Measurements from ENCODE around the gene SAMD5.
"Not testable (repeated sequence)": the region's sequence is repeated elsewhere in the genome, so short reads cannot be mapped to it uniquely, and the experiment has no call there.

SAMD5 gene

GRCh38 chr6:147530132-147531060 lies 21.9 kb downstream of the SAMD5 start:
- H3K9me3 ChIP-seq (ENCODE audit: control insufficient read depth, low read length) = no peaks in the 10 kb centered on the region
- H3K9ac ChIP-seq (ENCODE audit: low read length) = no peak overlapping the region
- no peaks in the 10 kb centered on the region for H3K27me3 ChIP-seq (replicated peaks; ENCODE audit: control insufficient read depth, insufficient read depth, low read length)
- peak; percentile 43 for DNase-seq (ENCODE audit: low read depth)
- H3K4me3 ChIP-seq (ENCODE audit: low read length) = no peak overlapping the region
- H3K36me3 ChIP-seq (ENCODE audit: control insufficient read depth, insufficient read depth, low read length, severe bottlenecking) = no peaks in the 10 kb centered on the region
- no peaks in the 10 kb centered on the region for H3K4me1 ChIP-seq (ENCODE audit: control insufficient read depth, insufficient read depth, low read length)

- Histone ChIP-seq H3K9ac (ENCODE audit: low read length) (no peak overlapping the region), H3K9me3 (ENCODE audit: control insufficient read depth, low read length) (no peaks in the 10 kb centered on the region), H3K27me3 (replicated peaks; ENCODE audit: control insufficient read depth, insufficient read depth, low read length) (no peaks in the 10 kb centered on the region), H3K36me3 (ENCODE audit: control insufficient read depth, insufficient read depth, low read length, severe bottlenecking) (no peaks in the 10 kb centered on the region), H3K4me1 (ENCODE audit: control insufficient read depth, insufficient read depth, low read length) (no peaks in the 10 kb centered on the region), H3K4me3 (ENCODE audit: low read length) (no peak overlapping the region)
- DNase-seq (ENCODE audit: low read depth) = no peak
These were observed 22.8 kb downstream of the SAMD5 start for GRCh38 chr6:147531321-147531720.

- Histone ChIP-seq H3K9ac (ENCODE audit: low read length) (no peak overlapping the region), H3K4me3 (ENCODE audit: low read length) (no peak overlapping the region), H3K36me3 (ENCODE audit: control insufficient read depth, insufficient read depth, low read length, severe bottlenecking) (no peaks in the 10 kb centered on the region), H3K27me3 (replicated peaks; ENCODE audit: control insufficient read depth, insufficient read depth, low read length) (no peaks in the 10 kb centered on the region), H3K9me3 (ENCODE audit: control insufficient read depth, low read length) (no peaks in the 10 kb centered on the region), H3K4me1 (ENCODE audit: control insufficient read depth, insufficient read depth, low read length) (no peaks in the 10 kb centered on the region)
- no peak for DNase-seq (ENCODE audit: low read depth)
These were observed 25.8 kb downstream of the SAMD5 start for GRCh38 chr6:147534116-147534860.

- H3K4me1 ChIP-seq (ENCODE audit: control insufficient read depth, insufficient read depth, low read length) = no peaks in the 10 kb centered on the region
These were observed 30.3 kb downstream of the SAMD5 start for GRCh38 chr6:147538821-147539220.

GRCh38 chr6:147540075-147540474 lies 31.6 kb downstream of the SAMD5 start:
- Histone ChIP-seq H3K36me3 (ENCODE audit: control insufficient read depth, insufficient read depth, low read length, severe bottlenecking) (no peaks in the 10 kb centered on the region), H3K27me3 (replicated peaks; ENCODE audit: control insufficient read depth, insufficient read depth, low read length) (no peaks in the 10 kb centered on the region), H3K9ac (ENCODE audit: low read length) (no peak overlapping the region), H3K4me3 (ENCODE audit: low read length) (no peak overlapping the region), H3K4me1 (ENCODE audit: control insufficient read depth, insufficient read depth, low read length) (no peaks in the 10 kb centered on the region), H3K9me3 (ENCODE audit: control insufficient read depth, low read length) (no peaks in the 10 kb centered on the region)
- no peak for DNase-seq (ENCODE audit: low read depth)

More at GRCh38 chr6:147538821-147539220, 30.3 kb downstream of the SAMD5 start:
- Histone ChIP-seq H3K27me3 (replicated peaks; ENCODE audit: control insufficient read depth, insufficient read depth, low read length) (no peaks in the 10 kb centered on the region), H3K9me3 (ENCODE audit: control insufficient read depth, low read length) (no peaks in the 10 kb centered on the region), H3K4me3 (ENCODE audit: low read length) (no peak overlapping the region), H3K36me3 (ENCODE audit: control insufficient read depth, insufficient read depth, low read length, severe bottlenecking) (no peaks in the 10 kb centered on the region), H3K9ac (ENCODE audit: low read length) (no peak overlapping the region)
- no peak for DNase-seq (ENCODE audit: low read depth)

- H3K9ac ChIP-seq (ENCODE audit: low read length); H3K27me3 ChIP-seq (replicated peaks; ENCODE audit: control insufficient read depth, insufficient read depth, low read length); H3K9me3 ChIP-seq (ENCODE audit: control insufficient read depth, low read length); H3K4me1 ChIP-seq (ENCODE audit: control insufficient read depth, insufficient read depth, low read length); H3K36me3 ChIP-seq (ENCODE audit: control insufficient read depth, insufficient read depth, low read length, severe bottlenecking); H3K4me3 ChIP-seq (ENCODE audit: low read length); DNase-seq (ENCODE audit: low read depth): not testable (repeated sequence)
These were observed 33.9 kb downstream of the SAMD5 start for GRCh38 chr6:147542436-147542835.

- Histone ChIP-seq H3K36me3 (ENCODE audit: control insufficient read depth, insufficient read depth, low read length, severe bottlenecking) (no peaks in the 10 kb centered on the region), H3K4me3 (ENCODE audit: low read length) (no peak overlapping the region), H3K9me3 (ENCODE audit: control insufficient read depth, low read length) (no peaks in the 10 kb centered on the region), H3K9ac (ENCODE audit: low read length) (no peak overlapping the region), H3K27me3 (replicated peaks; ENCODE audit: control insufficient read depth, insufficient read depth, low read length) (no peaks in the 10 kb centered on the region), H3K4me1 (ENCODE audit: control insufficient read depth, insufficient read depth, low read length) (no peaks in the 10 kb centered on the region)
- DNase-seq (ENCODE audit: low read depth) = no peak
These were observed 35.9 kb downstream of the SAMD5 start for GRCh38 chr6:147544420-147544819.

- Histone ChIP-seq H3K9me3 (ENCODE audit: control insufficient read depth, low read length) (no peaks in the 10 kb centered on the region), H3K9ac (ENCODE audit: low read length) (no peak overlapping the region), H3K36me3 (ENCODE audit: control insufficient read depth, insufficient read depth, low read length, severe bottlenecking) (no peaks in the 10 kb centered on the region), H3K4me3 (ENCODE audit: low read length) (no peak overlapping the region), H3K27me3 (replicated peaks; ENCODE audit: control insufficient read depth, insufficient read depth, low read length) (no peaks in the 10 kb centered on the region), H3K4me1 (ENCODE audit: control insufficient read depth, insufficient read depth, low read length) (no peaks in the 10 kb centered on the region)
- DNase-seq (ENCODE audit: low read depth) = peak; percentile 25
These were observed 38.2 kb downstream of the SAMD5 start for GRCh38 chr6:147546501-147547368.

- Histone ChIP-seq H3K27me3 (replicated peaks; ENCODE audit: control insufficient read depth, insufficient read depth, low read length) (no peaks in the 10 kb centered on the region), H3K9me3 (ENCODE audit: control insufficient read depth, low read length) (no peaks in the 10 kb centered on the region)
- DNase-seq (ENCODE audit: low read depth) = no peak
These were observed 38.9 kb downstream of the SAMD5 start for GRCh38 chr6:147547369-147547902.

GRCh38 chr6:147548921-147549475 lies 40.5 kb downstream of the SAMD5 start:
- Histone ChIP-seq H3K9me3 (ENCODE audit: control insufficient read depth, low read length) (no peaks in the 10 kb centered on the region), H3K4me3 (ENCODE audit: low read length) (no peak overlapping the region), H3K9ac (ENCODE audit: low read length) (no peak overlapping the region), H3K4me1 (ENCODE audit: control insufficient read depth, insufficient read depth, low read length) (no peaks in the 10 kb centered on the region), H3K36me3 (ENCODE audit: control insufficient read depth, insufficient read depth, low read length, severe bottlenecking) (no peaks in the 10 kb centered on the region), H3K27me3 (replicated peaks; ENCODE audit: control insufficient read depth, insufficient read depth, low read length) (no peaks in the 10 kb centered on the region)
- no peak for DNase-seq (ENCODE audit: low read depth)

More at GRCh38 chr6:147547369-147547902, 38.9 kb downstream of the SAMD5 start:
- Histone ChIP-seq H3K4me1 (ENCODE audit: control insufficient read depth, insufficient read depth, low read length) (no peaks in the 10 kb centered on the region), H3K9ac (ENCODE audit: low read length) (no peak overlapping the region), H3K36me3 (ENCODE audit: control insufficient read depth, insufficient read depth, low read length, severe bottlenecking) (no peaks in the 10 kb centered on the region), H3K4me3 (ENCODE audit: low read length) (no peak overlapping the region)

All from adipocyte (in vitro differentiated cells).